Dermis microvascular lymphatic vessel endothelial cell (primary cell): ENCODE results near the gene NFIA. TPM values are rescaled to one million over a fixed set of nuclear protein-coding genes. Genes with fewer than 3 reads are reported as not detected.
"Not testable (repeated sequence)": the region's sequence is repeated elsewhere in the genome, so short reads cannot be mapped to it uniquely, and the experiment has no call there.

Experiments used
- DNase-seq, 2 donors: peaks; one replicate each; pipeline versions ENCODE4 v3.0.0 to v3.0.0-alpha.2; 2010; ENCODE audit warnings: low read depth in 2 of 2
- total RNA-seq: library from RNA; depleted of rRNA; stranded (reverse); fragments of >200 nt; gene quantifications from 2 replicates; pipeline ENCODE4 v1.2.1, GENCODE V29; 2014

Gene NFIA
- total RNA-seq, 1 donor from 2014 or later, result 9.6 TPM

DNA sequence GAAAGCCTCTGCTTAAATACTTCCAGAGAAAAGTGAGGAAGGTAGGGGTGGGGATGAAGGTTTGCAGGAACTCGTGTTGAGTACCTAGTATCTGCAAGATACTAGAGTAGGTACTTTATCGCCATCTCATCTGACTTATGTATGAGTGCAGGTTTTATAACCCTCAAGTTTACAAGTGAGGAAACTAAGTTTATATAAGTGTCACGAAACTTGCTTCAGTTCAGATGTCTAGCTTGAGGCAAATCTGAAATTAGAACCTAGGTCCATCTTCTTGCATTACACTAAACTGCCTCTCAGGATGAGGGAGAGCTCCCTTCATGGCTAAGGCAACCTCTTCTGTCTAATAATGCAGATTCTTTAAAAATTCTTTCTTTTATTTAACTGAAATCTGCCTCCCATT, 43.5 kb downstream of the NFIA start:
- DNase-seq, result no peak

GRCh38 chr1:61126843-61127242, 44.5 kb downstream of the NFIA start:
- not testable (repeated sequence) for DNase-seq

- no peak for DNase-seq
Observed at GRCh38 chr1:61130338-61131000, 48.1 kb downstream of the NFIA start.

DNA sequence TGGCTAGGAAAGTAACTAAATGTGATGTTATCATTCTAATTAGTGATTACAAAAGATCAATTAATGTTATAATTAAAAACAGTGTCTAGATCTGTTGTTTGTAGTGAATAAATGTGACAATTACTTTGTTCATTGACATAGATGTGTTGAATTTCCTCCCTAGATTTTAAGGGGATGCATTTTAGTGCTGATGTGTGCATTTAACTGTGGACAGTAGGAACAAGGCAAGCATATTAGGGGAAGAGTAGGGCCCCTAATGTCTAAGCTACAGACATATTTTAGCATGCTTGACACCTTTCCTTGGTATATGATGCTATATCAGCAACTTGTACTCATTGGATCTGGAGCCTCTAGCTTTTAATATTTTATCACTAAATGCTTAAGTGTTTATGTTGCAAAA, 48.9 kb downstream of the NFIA start:
- no peak for DNase-seq

GRCh38 chr1:61131716-61132115, 49.4 kb downstream of the NFIA start:
- peak in 1 of 2 donors; percentile 54 for DNase-seq

- peak in 1 of 2 donors; percentile 13 for DNase-seq
Observed at GRCh38 chr1:61132176-61132638, 49.8 kb downstream of the NFIA start.

DNA sequence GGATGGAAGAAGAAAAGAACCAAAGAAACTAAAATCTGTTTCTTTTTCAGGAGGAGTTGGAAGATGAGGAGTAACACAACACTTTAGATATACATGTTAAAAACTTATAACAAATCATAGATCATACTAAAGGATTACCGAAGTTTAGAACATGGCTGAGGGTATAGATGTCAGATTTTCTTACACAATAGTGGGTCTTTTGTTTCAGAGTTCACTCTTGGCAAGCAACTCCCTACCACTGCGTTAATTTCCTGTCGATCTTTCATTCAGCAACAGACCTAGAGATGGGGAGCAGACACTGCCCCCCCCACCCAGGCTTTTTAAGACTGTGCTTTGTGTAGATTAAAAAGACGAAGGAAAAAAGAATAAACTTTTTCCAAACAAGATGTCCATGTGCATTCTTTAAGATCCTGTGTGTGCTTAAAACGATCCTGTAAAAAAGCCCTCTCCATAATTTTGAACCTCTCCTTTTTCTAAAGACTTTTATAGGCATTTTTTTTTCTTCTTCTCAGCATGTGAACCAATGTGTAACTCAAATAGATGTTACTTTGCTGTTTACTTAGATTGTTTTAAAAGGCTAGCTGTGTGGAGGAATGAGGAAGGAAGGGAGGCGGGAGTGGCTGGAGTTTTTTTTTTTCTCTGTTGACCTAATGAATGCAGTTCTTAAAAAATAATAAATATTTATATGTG, 50.4 kb downstream of the NFIA start:
- DNase-seq, result peak; percentile 47 to 88

DNA sequence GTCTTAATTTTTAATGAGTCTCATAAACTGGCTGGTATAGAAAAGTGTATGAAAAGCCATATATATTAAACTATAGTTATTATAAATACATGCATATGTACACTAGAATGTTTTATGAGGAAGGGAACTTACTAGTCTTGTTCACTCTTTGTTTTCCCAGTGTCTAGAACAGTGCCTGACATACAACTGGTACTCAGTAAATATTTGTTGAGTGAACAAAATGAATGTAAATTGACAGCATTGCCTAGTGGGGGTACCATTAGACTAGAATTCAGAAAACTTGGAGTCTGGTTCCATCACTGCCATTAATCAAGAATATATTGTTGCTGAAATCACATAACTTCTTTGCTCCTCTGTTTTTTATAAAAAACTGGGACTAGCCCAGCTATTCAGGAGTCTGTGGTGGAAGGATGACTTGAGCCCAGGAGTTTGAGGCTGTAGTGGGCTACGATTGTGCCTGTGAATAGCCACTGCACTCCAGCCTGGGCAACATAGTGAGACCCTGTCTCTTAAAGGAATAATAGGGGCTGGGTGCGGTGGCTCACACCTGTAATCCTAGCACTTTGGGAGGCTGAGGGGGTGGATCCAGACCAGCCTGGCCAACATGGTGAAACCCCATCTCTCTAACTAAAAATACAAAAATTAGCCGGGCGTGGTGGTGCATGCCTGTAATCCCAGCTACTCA, 51.1 kb downstream of the NFIA start:
- DNase-seq, result peak in 1 of 2 donors; percentile 10

GRCh38 chr1:61135291-61135690, 52.9 kb downstream of the NFIA start:
- no peak for DNase-seq

- no peak for DNase-seq
Observed at GRCh38 chr1:61138305-61138704, 55.9 kb downstream of the NFIA start.

GRCh38 chr1:61138921-61139774, 56.8 kb downstream of the NFIA start:
- DNase-seq, result peak; percentile 66 to 81

GRCh38 chr1:61139775-61140549, 57.6 kb downstream of the NFIA start:
- no peak for DNase-seq

GRCh38 chr1:61140778-61141177, 58.4 kb downstream of the NFIA start:
- no peak for DNase-seq

DNA sequence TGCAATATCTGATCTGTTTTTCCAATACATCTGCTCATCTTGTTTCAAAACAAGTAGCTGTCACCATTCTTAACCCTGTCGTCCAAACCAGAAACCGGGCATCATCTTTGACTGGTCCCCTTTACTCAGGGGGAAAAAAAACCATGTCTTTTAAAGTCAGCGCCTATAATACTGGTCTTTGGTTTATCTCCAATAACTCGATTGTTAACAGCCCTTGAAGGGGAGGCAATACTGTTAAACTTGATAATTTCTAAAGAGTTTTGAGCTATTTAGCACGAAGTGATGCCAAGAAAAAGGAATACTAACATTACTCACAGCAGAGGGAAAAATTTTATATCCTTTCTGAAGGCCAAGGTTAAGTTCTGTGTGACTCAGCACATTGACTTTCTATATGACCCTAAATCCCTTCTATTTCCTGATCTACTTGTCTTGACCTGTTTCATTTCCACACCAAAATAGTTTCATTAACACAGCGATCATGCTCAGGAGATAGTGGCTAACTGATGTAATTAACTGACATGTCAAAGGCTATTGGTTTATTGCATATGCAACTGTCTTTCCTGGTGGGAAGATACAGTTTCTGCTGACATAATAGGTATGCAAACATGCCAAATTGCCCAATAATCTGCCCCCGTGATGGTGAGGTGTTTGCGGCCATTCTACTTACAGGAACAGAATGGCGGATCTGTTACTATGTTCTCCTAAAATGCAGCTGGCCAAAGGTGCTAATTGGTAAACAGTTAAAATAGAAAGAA, 59.1 kb downstream of the NFIA start:
- DNase-seq, result peak; percentile 68 to 80

DNA sequence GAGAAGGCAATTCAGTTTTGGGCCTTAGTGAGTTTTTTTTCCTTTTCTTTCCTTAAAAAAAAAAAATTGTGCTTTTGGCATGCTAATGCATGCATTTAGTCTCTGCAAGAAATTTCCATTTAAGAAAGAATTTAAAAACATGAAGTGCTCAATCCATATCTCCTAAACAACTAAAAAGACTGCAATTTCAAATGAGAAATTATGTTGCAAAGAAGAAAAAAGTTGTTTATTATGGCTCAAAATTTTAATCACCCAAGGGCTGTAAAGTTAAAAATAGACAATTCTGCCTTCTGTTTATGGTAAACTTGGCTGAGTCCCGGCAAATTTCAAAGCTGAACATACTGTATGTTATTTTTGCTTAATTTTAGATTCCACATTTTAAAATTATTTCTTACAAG, 59.7 kb downstream of the NFIA start:
- DNase-seq, result no peak

- no peak for DNase-seq
Observed at GRCh38 chr1:61142726-61143500, 60.6 kb downstream of the NFIA start.

GRCh38 chr1:61143821-61144424, 61.6 kb downstream of the NFIA start:
- DNase-seq, result no peak

DNA sequence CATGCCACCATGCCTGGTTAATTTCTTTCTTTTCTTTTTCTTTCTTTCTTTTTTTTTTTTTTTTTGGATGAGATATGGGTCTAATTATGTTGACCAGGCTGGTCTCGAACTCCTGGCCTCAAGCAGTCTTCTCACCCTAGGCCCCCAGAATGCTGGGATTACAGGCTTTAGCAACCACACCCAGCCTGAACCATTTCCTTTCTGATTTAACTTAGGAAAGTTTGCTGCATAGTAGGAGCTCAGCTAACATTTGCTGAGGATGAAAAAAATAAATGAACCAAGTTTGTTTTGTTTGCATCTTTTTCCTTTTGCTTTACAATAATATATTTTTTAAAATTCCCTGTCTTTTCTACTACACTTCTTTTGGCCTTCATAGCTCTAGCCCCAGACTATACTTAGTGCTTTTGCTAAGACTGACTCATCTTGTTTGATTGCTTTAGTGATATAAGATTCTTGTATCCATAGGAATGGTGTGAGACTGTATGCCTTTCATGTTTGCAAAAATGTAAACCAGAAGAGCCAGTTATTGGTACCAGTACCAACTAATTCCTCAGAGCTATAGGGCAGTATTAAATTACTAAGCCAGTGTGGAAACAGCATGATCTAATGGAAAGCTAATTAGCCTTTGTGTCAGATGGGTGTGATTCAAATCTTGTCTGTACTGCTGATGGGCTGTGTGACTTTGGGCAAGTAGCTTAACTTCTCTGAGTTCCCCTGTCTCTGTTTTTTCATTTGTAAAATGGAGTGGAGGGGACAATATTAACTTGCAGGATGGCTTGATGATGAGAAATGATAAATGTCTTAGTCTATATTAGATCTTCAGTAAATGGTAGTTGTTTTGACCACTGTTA, 66.9 kb downstream of the NFIA start:
- no peak for DNase-seq
